Left renal pelvis (tissue), 4 donors: ENCODE data around the gene PNKD. TPM values are rescaled to one million over a fixed set of nuclear protein-coding genes. Genes with fewer than 3 reads are reported as not detected.

ENCODE experiments used
- DNase-seq, 4 donors: peaks; one replicate each; pipeline ENCODE4 v3.0.0-alpha.2; 2013; ENCODE audit warnings: low read depth in 4 of 4, low spot score in 3 of 4
- polyA plus RNA-seq, 4 donors: library from polyadenylated mRNA; unstranded; fragments of 120-200 nt; gene quantifications; one replicate each; pipeline ENCODE4 v1.2.1, GENCODE V29; 2013; ENCODE audit not compliant: insufficient read length in 4 of 4

PNKD gene
- polyA plus RNA-seq = 100 to 1,000 TPM in 2 of 4 donors, 10 to 100 TPM in 2; 46.5 to 127 (median 96.1) TPM

GRCh38 chr2:218269900-218270720 is at the start of gene PNKD, which contains the start of gene AAMP:
Gene PNKD (plus strand): TSS chr2:218270519. CDS start chr2:218270536, 17 bp downstream.
Gene AAMP (minus strand): TSS chr2:218270137. CDS start chr2:218270086, 51 bp downstream.
- peak; percentile 99 to 100 (median 100) for DNase-seq

- DNase-seq = no peak
Observed at GRCh38 chr2:218221000-218221399, 49.3 kb upstream of the PNKD start.

GRCh38 chr2:218223046-218223445 is 47.3 kb upstream of the PNKD start:
- DNase-seq = no peak

DNA sequence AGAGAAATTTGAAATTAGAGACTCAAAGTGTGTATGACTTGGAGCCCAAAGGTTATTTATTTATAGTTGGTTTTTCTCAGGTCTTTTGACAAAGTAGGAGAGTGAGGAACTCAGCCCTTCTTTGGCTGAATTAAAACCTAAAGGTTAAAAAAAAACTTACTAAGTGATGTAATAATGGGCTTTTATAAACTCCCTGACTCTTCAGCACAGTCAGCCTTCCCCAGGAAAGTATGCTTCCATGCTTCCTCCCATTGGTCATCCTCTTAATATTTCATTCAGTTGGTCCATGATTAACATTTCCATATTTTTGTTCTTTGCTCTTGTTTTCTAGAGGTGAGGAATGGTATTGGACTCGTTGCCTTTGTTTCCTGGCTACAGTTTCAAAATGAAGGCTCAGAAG is 46.1 kb upstream of the PNKD start:
- no peak for DNase-seq

DNA sequence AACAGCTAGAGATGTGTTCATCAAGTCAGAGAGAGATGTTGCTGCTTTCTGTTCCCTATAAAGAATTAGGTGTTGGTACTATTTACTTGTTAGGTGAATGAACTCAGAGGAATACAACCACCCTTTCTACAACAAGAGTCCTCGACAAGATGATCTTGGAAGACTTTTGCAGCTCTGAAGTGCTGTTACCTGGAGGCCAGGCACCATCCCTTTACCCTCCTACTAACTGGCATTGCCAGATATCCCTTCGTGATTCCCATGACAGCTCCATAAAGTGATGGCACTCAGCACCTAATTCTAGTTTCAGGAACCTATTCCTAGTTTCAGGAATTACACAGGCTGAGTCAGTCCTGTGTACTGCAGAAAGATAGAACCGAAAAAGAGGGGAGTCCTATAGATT is 43.4 kb upstream of the PNKD start:
- DNase-seq = no peak

DNA sequence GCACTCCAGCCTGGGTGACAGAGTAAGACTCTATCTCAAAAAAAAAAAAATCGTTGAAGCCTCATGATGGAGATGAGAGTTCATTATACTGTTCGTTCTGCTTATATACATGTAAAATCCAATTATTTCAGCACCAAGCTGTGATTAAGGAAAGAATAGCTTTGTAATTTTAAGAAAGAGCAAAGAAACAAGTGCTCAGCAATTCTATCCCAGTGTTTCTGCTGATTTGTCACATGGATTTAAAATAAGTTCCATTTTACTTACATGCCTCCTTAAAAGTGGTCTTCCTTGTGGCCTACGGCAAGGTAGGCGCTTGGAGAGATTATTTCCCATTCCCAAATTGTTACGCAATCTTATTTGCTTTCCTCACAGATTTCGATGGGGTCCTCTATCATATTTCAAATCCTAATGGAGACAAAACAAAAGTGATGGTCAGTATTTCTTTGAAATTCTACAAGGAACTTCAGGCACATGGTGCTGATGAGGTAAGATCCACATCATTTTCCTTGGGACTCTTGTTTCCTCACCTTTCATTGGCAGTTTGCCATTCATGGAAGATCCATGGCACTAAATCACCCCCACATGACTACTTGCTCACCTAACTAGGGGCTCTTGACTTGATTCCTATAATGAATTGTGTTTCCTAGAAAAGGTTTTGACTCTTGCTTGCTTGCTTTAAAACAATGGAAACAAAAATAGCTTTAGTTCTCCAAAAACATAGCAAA is 41.8 kb upstream of the PNKD start:
- no peak for DNase-seq

- no peak for DNase-seq
Observed at GRCh38 chr2:218229239-218229638, 41.1 kb upstream of the PNKD start.

GRCh38 chr2:218229851-218230250 is 40.5 kb upstream of the PNKD start:
- DNase-seq = no peak

- DNase-seq = no peak
Observed at GRCh38 chr2:218230882-218231281, 39.4 kb upstream of the PNKD start.

DNA sequence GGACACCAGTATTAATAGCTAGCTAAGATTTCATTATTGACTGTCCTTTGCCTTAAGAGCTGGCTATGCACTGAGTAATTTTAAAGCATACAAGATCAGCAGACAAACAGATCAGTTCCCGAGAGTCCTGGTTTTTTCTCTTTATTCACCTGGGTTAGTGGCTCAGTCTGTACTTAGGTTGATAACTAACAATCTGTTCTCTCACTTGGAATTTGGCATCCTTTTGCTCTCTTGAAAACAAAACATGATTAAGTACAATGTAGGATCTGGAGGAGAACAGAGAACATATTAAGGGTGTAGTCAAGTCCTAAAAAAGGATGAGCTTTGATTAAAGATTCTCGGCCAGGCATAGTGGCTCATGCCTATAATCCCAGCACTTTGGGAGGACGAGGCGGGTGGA is 36.8 kb upstream of the PNKD start:
- no peak for DNase-seq

DNA sequence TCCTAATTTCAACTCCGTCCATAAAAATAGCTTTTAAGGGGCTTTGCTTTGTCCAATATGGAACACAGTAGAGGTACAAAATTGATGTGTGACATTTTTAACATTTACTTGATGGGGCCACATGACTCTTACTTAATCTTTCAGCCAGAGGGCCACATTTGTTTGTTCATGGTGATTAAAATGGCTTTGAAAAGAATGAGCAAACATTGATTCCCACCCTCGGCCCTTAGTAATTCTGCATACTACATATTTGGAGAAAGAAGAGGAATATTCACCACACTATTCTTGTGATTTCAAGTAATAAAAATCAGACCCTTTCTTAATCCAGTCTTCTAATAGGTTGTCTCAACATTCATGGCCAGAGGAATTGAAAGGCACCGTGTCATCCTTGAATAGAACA is 35.8 kb upstream of the PNKD start:
- DNase-seq = no peak

DNA sequence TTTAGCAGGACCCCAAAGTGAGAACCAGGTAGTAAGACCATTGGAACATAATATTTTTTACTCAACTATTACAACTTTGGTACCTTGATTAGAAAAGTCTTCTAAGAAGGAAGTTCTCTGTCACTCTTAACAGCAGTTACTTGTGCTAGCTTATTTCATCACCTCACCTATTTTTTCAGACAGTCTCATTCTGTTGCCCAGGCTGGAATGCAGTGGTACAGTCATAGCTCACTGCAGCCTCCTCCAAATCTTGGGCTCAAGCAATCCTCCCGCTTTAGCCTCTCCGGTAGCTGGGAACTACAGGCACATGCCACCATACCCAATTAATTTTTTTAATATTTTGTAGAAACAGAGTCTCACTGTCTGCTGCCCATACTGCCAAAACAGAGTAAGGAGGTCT is 35.3 kb upstream of the PNKD start:
- DNase-seq = no peak

DNA sequence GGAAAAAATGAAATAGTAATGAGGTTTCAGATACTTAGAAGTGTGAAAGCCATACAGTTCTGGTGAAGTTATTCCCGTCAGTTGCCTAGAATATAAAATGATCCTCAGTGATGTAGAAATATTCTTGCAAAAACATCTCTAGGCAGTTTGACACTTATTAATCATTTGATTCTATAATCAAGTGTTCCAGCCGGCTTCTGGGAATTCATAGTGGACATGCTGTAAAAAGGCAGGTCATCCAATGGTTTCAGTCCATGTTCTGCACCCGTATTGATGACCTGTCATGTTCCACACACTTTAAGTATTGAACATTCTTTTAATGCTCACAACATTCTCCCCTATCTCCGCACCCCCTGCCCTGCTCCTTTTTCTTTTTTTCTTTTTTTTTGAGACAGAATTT is 33.5 kb upstream of the PNKD start:
- DNase-seq = no peak

DNA sequence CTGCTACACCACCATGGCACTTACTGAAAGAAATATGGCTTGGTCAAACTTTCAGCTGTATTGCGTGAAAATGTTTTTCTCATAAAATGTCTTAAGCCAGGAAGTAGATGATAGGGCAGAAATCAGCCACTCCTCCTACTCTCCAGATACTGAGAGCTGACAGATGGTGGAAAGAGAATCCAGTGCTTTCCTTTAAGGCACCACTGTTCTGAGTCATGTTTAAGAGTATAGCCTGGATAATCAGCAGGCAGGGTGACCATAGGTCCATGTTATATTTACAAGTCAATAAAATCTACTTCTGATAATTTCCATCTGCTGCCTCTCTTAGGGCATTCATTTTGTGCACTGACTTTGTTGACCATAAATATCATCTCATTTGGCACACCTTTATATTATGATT is 31.4 kb upstream of the PNKD start:
- no peak for DNase-seq

DNA sequence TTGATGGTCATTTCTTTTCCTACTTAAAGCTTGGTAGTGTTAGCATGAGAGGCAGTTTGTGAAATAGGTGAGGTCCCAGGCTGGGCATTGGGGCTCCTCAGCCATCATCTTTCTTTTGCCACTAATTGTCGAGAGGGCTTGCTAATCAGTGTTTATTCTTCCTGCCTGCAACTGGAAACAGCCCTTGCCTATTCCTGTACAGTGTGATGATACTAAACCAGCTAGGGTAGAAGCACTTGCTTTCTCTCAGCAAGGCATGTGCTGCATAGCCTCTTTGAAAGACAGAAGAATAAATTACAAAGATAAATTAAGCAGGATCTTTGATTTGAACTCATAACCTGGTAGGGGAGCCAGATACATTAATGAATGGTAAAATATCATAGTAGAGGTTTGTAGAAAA is 26.1 kb upstream of the PNKD start:
- DNase-seq = no peak

DNA sequence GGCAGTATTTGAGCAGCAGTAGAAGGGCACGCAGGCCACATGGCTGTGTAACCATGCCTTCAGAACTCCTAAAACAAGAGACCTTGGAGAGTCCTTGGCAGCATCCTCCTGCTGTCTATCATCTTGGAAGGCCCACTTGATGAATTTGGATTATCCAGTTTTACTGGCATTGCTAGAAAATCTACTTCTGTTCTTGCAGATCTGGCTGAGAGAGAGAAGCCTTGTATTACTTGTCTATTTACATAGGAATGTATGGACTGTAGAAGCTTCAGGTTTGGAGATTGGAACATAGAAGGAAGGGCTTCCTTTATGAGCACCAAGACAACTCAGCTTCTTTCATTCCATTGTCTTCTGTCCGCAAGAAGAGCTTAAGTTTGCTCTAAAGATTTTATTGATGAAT is 25.7 kb upstream of the PNKD start:
- DNase-seq = no peak

GRCh38 chr2:218245214-218245613 is 25.1 kb upstream of the PNKD start:
- DNase-seq = no peak

- no peak for DNase-seq
Observed at GRCh38 chr2:218249691-218250090, 20.6 kb upstream of the PNKD start.

DNA sequence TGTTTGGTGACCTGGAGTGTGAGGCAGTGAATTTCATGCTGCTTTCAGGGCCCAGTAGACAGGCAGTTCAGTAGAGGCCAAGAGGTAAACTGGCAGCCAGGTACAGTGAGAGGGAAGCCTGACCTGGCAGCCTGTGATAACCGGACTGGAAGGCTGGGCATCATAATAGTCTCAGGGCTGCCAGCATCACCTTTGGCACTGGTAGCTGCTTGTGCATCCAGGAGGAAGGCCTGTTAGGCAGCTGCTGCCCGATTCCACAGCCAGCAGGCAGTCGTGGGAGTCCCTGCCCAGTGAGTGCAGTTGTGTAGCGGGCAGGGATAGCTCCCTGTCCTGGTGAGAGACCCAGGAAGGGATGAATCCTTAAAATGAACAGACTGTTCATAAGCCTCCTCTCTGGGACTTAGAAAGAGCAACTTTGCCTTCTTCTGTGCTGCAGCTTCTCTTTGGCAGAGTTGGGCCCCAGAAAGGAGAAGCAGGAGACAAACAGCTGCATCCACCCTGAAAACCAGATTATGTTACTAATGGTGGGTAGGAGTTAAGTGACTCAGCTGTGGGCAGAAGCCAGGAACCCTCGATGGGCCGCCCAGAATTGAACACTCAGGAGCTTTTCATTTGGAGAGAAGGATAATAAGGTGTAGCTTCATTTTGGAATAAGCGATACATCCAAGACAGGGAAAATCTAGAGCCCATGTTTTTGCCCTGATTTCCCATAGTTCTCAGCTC is 17.6 kb upstream of the PNKD start:
- DNase-seq = no peak

- DNase-seq = no peak
Observed at GRCh38 chr2:218253232-218253625, 17.1 kb upstream of the PNKD start.

DNA sequence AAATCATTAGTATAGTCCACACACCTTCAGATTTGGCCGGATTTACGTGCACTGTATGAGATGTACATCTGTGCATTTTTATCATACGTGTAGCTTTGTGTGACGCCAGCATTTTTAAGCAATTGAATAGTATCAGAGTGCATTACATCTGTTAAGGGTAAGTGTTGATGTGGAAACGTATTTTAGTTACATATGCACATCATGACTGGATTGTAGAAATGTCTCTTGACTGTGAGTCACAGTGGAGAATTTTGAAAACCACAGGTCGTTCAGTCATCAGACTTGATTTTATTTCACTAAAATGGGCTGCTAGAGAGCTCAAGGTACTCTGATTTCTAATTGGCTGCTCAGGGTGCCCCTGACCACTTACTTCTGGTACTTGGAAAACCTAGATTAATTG is 14.9 kb upstream of the PNKD start:
- no peak for DNase-seq
